SK-N-SH treated with all-trans-retinoic acid at 6 μM for 48 hours (cell line): Measurements from ENCODE around the gene ABHD6.
"Not testable (repeated sequence)": the region's sequence is repeated elsewhere in the genome, so short reads cannot be mapped to it uniquely, and the experiment has no call there.

Source experiments
- ATAC-seq: fragments of 200-7000 bp; cut with Tn5 transposase; 3 replicates; pipeline ENCODE4 v1.9.1; 2020; ENCODE audit warnings: mild to moderate bottlenecking, moderate library complexity
- ARNTL ChIP-seq: fragments of 450-650 bp; formaldehyde crosslinking; IDR thresholded peaks from 2 replicates; pipeline ENCODE4 v1.5.0; 2020; ENCODE audit warnings: low read depth, mild to moderate bottlenecking, moderate library complexity, borderline replicate concordance
- BACH2 ChIP-seq: fragments of 250-450 bp; sonication (Bioruptor Pico); IDR thresholded peaks from 2 replicates; pipeline ENCODE4 v1.9.0; 2021; ENCODE audit warnings: mild to moderate bottlenecking, borderline replicate concordance
- CREB5 ChIP-seq: fragments of 250-450 bp; sonication (Bioruptor Pico); IDR thresholded peaks from 2 replicates; pipeline ENCODE4 v1.5.1; 2020; ENCODE audit warnings: low read depth, mild to moderate bottlenecking, moderate library complexity
- CSDC2 ChIP-seq: fragments of 250-450 bp; sonication (Bioruptor Pico); IDR thresholded peaks from 2 replicates; pipeline ENCODE4 v1.5.0; 2020; ENCODE audit warnings: mild to moderate bottlenecking, moderate library complexity
- CSRNP3 ChIP-seq: fragments of 250-450 bp; sonication (Bioruptor Pico); IDR thresholded peaks from 2 replicates; pipeline ENCODE4 v1.5.1; 2021; ENCODE audit warnings: mild to moderate bottlenecking, moderate library complexity
- ESRRG ChIP-seq: fragments of 250-450 bp; sonication (Bioruptor Pico); IDR thresholded peaks from 2 replicates; pipeline ENCODE4 v1.6.1; 2021; ENCODE audit warnings: mild to moderate bottlenecking
- GLIS3 ChIP-seq: fragments of 250-450 bp; sonication (Bioruptor Pico); IDR thresholded peaks from 2 replicates; pipeline ENCODE4 v1.5.0; 2020; ENCODE audit warnings: mild to moderate bottlenecking, moderate library complexity
- OSR1 ChIP-seq: fragments of 250-450 bp; sonication (Bioruptor Pico); IDR thresholded peaks from 2 replicates; pipeline ENCODE4 v1.8.0; 2022; ENCODE audit warnings: moderate library complexity, mild to moderate bottlenecking, inconsistent platforms
- PATZ1 ChIP-seq: fragments of 250-450 bp; sonication (Bioruptor Pico); IDR thresholded peaks from 2 replicates; pipeline ENCODE4 v1.8.0; 2020; ENCODE audit warnings: mild to moderate bottlenecking, moderate library complexity, borderline replicate concordance
- POU6F1 ChIP-seq: fragments of 250-450 bp; sonication (Bioruptor Pico); IDR thresholded peaks from 2 replicates; pipeline ENCODE4 v1.8.0; 2021; ENCODE audit warnings: low read depth, mild to moderate bottlenecking, moderate library complexity, borderline replicate concordance
- PPARA ChIP-seq: fragments of 250-450 bp; sonication (Bioruptor Pico); IDR thresholded peaks from 2 replicates; pipeline ENCODE4 v1.5.0; 2020; ENCODE audit warnings: mild to moderate bottlenecking, borderline replicate concordance
- RARB ChIP-seq: fragments of 250-450 bp; sonication (Bioruptor Pico); IDR thresholded peaks from 2 replicates; pipeline ENCODE4 v1.8.0; 2021; ENCODE audit warnings: mild to moderate bottlenecking, moderate library complexity
- SNAI2 ChIP-seq: fragments of 250-450 bp; sonication (Bioruptor Pico); IDR thresholded peaks from 2 replicates; pipeline ENCODE4 v1.5.0; 2020; ENCODE audit warnings: mild to moderate bottlenecking, moderate library complexity
- TCF4 ChIP-seq: fragments of 250-450 bp; sonication (Bioruptor Pico); IDR thresholded peaks from 2 replicates; pipeline ENCODE4 v1.8.0; 2021; ENCODE audit warnings: mild to moderate bottlenecking, moderate library complexity, borderline replicate concordance
- TOX ChIP-seq: fragments of 250-450 bp; sonication (Bioruptor Pico); IDR thresholded peaks from 2 replicates; pipeline ENCODE4 v1.8.0; 2021; ENCODE audit warnings: mild to moderate bottlenecking, moderate library complexity, borderline replicate concordance
- ZC3H10 ChIP-seq: fragments of 250-450 bp; sonication (Bioruptor Pico); IDR thresholded peaks from 2 replicates; pipeline ENCODE4 v1.5.1; 2021; ENCODE audit warnings: mild to moderate bottlenecking, moderate library complexity
- ZFP3 ChIP-seq: fragments of 250-450 bp; sonication (Bioruptor Pico); IDR thresholded peaks from 2 replicates; pipeline ENCODE4 v1.5.0; 2020; ENCODE audit warnings: mild to moderate bottlenecking, moderate library complexity
- ZFP30 ChIP-seq: fragments of 450-650 bp; formaldehyde crosslinking; IDR thresholded peaks from 2 replicates; pipeline ENCODE4 v1.5.0; 2022; ENCODE audit warnings: mild to moderate bottlenecking, moderate library complexity
- ZNF565 ChIP-seq: fragments of 450-650 bp; formaldehyde crosslinking; conservative IDR thresholded peaks from 2 replicates; pipeline ENCODE4 v1.5.0; 2020; ENCODE audit warnings: low read depth, mild to moderate bottlenecking, moderate library complexity
- ZNF70 ChIP-seq: fragments of 450-650 bp; formaldehyde crosslinking; IDR thresholded peaks from 2 replicates; pipeline ENCODE4 v1.5.0; 2020; ENCODE audit warnings: mild to moderate bottlenecking, moderate library complexity
- ZNF8 ChIP-seq: fragments of 450-650 bp; formaldehyde crosslinking; IDR thresholded peaks from 2 replicates; pipeline ENCODE4 v1.5.0; 2020; ENCODE audit warnings: mild to moderate bottlenecking, moderate library complexity

Gene ABHD6

GRCh38 chr3:58266577-58266976 lies 29.0 kb downstream of the ABHD6 start (continued):
- TF ChIP-seq CREB5 (no peak), TOX (CRISPR knock-in tag) (no peak), PPARA (CRISPR knock-in tag) (no peak), CSDC2 (no peak), ESRRG (no peak), BACH2 (CRISPR knock-in tag) (no peak), GLIS3 (CRISPR knock-in tag) (no peak)

- not testable (repeated sequence) for ATAC-seq
Observed at GRCh38 chr3:58267543-58267942, 30.0 kb downstream of the ABHD6 start.

- TF ChIP-seq ZNF8 (CRISPR knock-in tag) (no peak), GLIS3 (CRISPR knock-in tag) (no peak), RARB (CRISPR knock-in tag) (no peak), OSR1 (no peak), CSDC2 (no peak), TOX (CRISPR knock-in tag) (no peak), ESRRG (no peak), ZNF70 (CRISPR knock-in tag) (no peak), POU6F1 (CRISPR knock-in tag) (no peak), TCF4 (no peak), CREB5 (no peak), SNAI2 (CRISPR knock-in tag) (no peak), PATZ1 (CRISPR knock-in tag) (no peak), ZNF565 (CRISPR knock-in tag) (no peak), ARNTL (CRISPR knock-in tag) (no peak), PPARA (CRISPR knock-in tag) (no peak), ZFP30 (no peak)
- no peak for ATAC-seq
Observed at GRCh38 chr3:58269356-58269755, 31.8 kb downstream of the ABHD6 start.

- TF ChIP-seq ZNF70 (CRISPR knock-in tag) (no peak), POU6F1 (CRISPR knock-in tag) (no peak), RARB (CRISPR knock-in tag) (no peak), SNAI2 (CRISPR knock-in tag) (no peak), CSRNP3 (CRISPR knock-in tag) (no peak), CREB5 (no peak), ZFP3 (CRISPR knock-in tag) (no peak), GLIS3 (CRISPR knock-in tag) (no peak), ZC3H10 (no peak), ZNF8 (CRISPR knock-in tag) (no peak)
- ATAC-seq: no peak
Observed at GRCh38 chr3:58270485-58270884, 32.9 kb downstream of the ABHD6 start.
